Tibial nerve (tissue), 3 donors: Measurements from ENCODE around the gene ETV6.

Experiments used
- CTCF ChIP-seq, 5 experiments: fragments of 200-600 bp in 3 of 5; fragments of 450-650 bp in 2 of 5; sonication (generic) in 3 of 5; IDR thresholded peaks; one replicate each; pipeline ENCODE4 v1.5.1; 2016 to 2019; ENCODE audit warnings: antibody characterized with exemption in 5 of 5, mild to moderate bottlenecking in 3 of 5, moderate library complexity in 2 of 5
- POLR2A ChIP-seq, 2 donors: fragments of 450-650 bp; IDR thresholded peaks; one replicate each; pipeline ENCODE4 v1.6.1; 2017; ENCODE audit warnings: antibody characterized with exemption in 2 of 2, mild to moderate bottlenecking in 2 of 2, moderate library complexity in 2 of 2

- no peak for TF ChIP-seq CTCF (IDR thresholded peaks at IDR 0.05)
- TF ChIP-seq POLR2A (IDR thresholded peaks at IDR 0.05) = no peak
These were observed 48.4 kb downstream of the ETV6 start for GRCh38 chr12:11697670-11698387.
